Neural cell (in vitro differentiated cells): ENCODE data around the gene KNOP1. TPM values are rescaled to one million over a fixed set of nuclear protein-coding genes. Genes with fewer than 3 reads are reported as not detected.

Source experiments
- H2AFZ ChIP-seq: fragments of 200-600, 300-800 bp; sonication (generic), shearing (Covaris generic); 2 replicates; pipeline ENCODE4 v1.6.0; 2014; ENCODE audit warnings: low read depth, mild to moderate bottlenecking, antibody characterized with exemption, low read length, moderate library complexity
- H3F3A ChIP-seq: fragments of 200-600 bp; shearing (Covaris generic); 2 replicates; pipeline ENCODE4 v1.6.1; 2016; ENCODE audit warnings: mild to moderate bottlenecking, moderate library complexity, mixed read lengths, antibody characterized with exemption, low read length; ENCODE audit not compliant: insufficient read depth, poor library complexity, severe bottlenecking
- H3K27ac ChIP-seq: fragments of 200-600, 300-800 bp; sonication (generic), shearing (Covaris generic); 2 replicates; pipeline ENCODE4 v1.5.1; 2014; ENCODE audit warnings: mild to moderate bottlenecking, low read length, moderate library complexity
- H3K27me3 ChIP-seq: fragments of 300-800, 200-600 bp; sonication (generic), shearing (Covaris generic); 2 replicates; pipeline ENCODE4 v1.6.0; 2014; ENCODE audit warnings: mild to moderate bottlenecking, low read depth, low read length, moderate library complexity; ENCODE audit not compliant: insufficient read depth
- H3K36me3 ChIP-seq: fragments of 300-800, 200-600 bp; sonication (generic), shearing (Covaris generic); 2 replicates; pipeline ENCODE4 v1.5.1; 2014; ENCODE audit warnings: mild to moderate bottlenecking, antibody characterized with exemption, low read length, moderate library complexity; ENCODE audit not compliant: insufficient read depth
- H3K4me2 ChIP-seq: fragments of 300-800, 200-600 bp; sonication (generic), shearing (Covaris generic); 2 replicates; pipeline ENCODE4 v1.6.0; 2014; ENCODE audit warnings: mild to moderate bottlenecking, low read length
- H3K4me3 ChIP-seq: fragments of 300-800, 200-600 bp; sonication (generic), shearing (Covaris generic); 2 replicates; pipeline ENCODE4 v1.5.1; 2014; ENCODE audit warnings: mild to moderate bottlenecking, low read length, moderate library complexity
- H3K79me2 ChIP-seq: fragments of 200-600 bp; shearing (Covaris generic); replicated peaks from 2 replicates; pipeline ENCODE4 v1.6.0; 2014; ENCODE audit warnings: mild to moderate bottlenecking, low read length, moderate library complexity; ENCODE audit not compliant: insufficient read depth
- H3K9ac ChIP-seq: fragments of 300-800, 200-600 bp; sonication (generic), shearing (Covaris generic); 2 replicates; pipeline ENCODE4 v1.6.1; 2016; ENCODE audit warnings: mild to moderate bottlenecking, low read length, mixed read lengths
- H3K9me2 ChIP-seq: fragments of 200-600 bp; shearing (Covaris generic); 2 replicates; pipeline ENCODE4 v1.6.1; 2016; ENCODE audit warnings: mild to moderate bottlenecking, low read length, mixed read lengths; ENCODE audit not compliant: insufficient read depth
- H3K9me3 ChIP-seq: fragments of 200-600, 300-800 bp; sonication (generic), shearing (Covaris generic); 2 replicates; pipeline ENCODE4 v1.6.1; 2016; ENCODE audit warnings: mild to moderate bottlenecking, mixed run types, low read length, moderate library complexity, mixed read lengths
- H4K20me1 ChIP-seq: fragments of 200-600 bp; shearing (Covaris generic); 2 replicates; pipeline ENCODE4 v1.6.1; 2016; ENCODE audit warnings: mild to moderate bottlenecking, mixed run types; ENCODE audit not compliant: insufficient read depth
- EP300 ChIP-seq: fragments of 450-650 bp; conservative IDR thresholded peaks from 2 replicates; pipeline ENCODE4 v1.6.1; 2014; ENCODE audit warnings: antibody characterized with exemption, mild to moderate bottlenecking, moderate library complexity; ENCODE audit not compliant: poor library complexity, severe bottlenecking
- EZH2 ChIP-seq: fragments of 200-600, 300-800 bp; shearing (Covaris generic), sonication (generic); IDR thresholded peaks from 2 replicates; pipeline ENCODE4 v1.6.1; 2014; ENCODE audit warnings: antibody characterized with exemption, low read length, borderline replicate concordance, mild to moderate bottlenecking; ENCODE audit not compliant: insufficient read depth, poor library complexity, severe bottlenecking
- MXI1 ChIP-seq: fragments of 450-650 bp; conservative IDR thresholded peaks from 2 replicates; pipeline ENCODE4 v1.6.1; 2014; ENCODE audit warnings: antibody characterized with exemption, mild to moderate bottlenecking; ENCODE audit not compliant: poor library complexity, severe bottlenecking
- POLR2AphosphoS5 ChIP-seq: IDR thresholded peaks from 2 replicates; pipeline ENCODE4 v1.6.1; 2012
- RAD21 ChIP-seq: fragments of 450-650 bp; conservative IDR thresholded peaks from 2 replicates; pipeline ENCODE4 v1.6.1; 2014; ENCODE audit warnings: antibody characterized with exemption, mild to moderate bottlenecking, moderate library complexity
- SMC3 ChIP-seq: fragments of 450-650 bp; conservative IDR thresholded peaks from 2 replicates; pipeline ENCODE4 v1.6.1; 2014; ENCODE audit warnings: antibody characterized with exemption, mild to moderate bottlenecking, moderate library complexity; ENCODE audit not compliant: poor library complexity
- TAF1 ChIP-seq: IDR thresholded peaks from 2 replicates; pipeline ENCODE4 v1.6.1; 2012; ENCODE audit warnings: low read depth
- polyA plus RNA-seq: library from polyadenylated mRNA; depleted of rRNA; stranded (reverse); fragments of >200 nt; gene quantifications from 2 replicates; pipeline ENCODE4 v1.2.3, GENCODE V29; 2014
- TF ChIP-seq, protein P1 (sequence below): IDR thresholded peaks from 2 replicates; pipeline ENCODE4 v1.6.1; 2012; ENCODE audit warnings: borderline replicate concordance
- TF ChIP-seq, protein P2 (sequence below): fragments of 450-650 bp; IDR thresholded peaks from 2 replicates; pipeline ENCODE4 v1.5.1; 2014; ENCODE audit warnings: antibody characterized with exemption, mild to moderate bottlenecking, moderate library complexity; ENCODE audit not compliant: poor library complexity, severe bottlenecking

KNOP1 gene
- polyA plus RNA-seq, 1 donor from 2014 or later, result 40.1 TPM

DNA sequence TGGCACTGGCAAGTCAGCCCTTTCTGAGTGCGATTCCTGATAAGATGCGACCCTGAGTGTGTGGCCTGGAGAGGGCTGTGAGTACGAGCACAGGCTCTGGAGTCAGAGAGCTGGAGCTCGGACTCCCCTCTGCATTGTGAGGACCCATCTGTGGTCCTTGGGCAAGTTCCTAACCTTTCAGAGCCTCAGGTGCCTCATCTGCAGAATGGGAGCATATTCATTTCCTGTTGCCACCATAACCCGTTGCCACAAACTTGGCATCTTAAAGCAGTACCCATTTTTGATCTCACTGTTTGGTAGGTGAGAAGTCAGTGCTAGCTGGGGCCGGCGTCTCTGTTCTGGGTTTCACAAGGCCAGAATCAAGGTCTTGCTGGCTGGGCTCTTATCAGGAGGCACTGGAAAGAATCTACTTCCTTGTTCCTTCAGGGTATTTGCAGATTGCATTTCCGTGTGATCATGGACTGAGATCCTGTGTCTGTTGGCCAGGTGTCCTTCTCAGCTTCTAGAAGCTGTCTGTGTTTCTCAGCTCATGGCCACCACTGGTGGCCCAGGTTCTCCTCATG, 20.2 kb downstream of the KNOP1 start:
- Histone ChIP-seq H3K27ac (no peak overlapping the region), H2AFZ (no peak overlapping the region), H3K79me2 (no peaks in the 10 kb centered on the region), H3K9me2 (no peaks in the 10 kb centered on the region), H3K36me3 (no peaks in the 10 kb centered on the region), H3K27me3 (no peaks in the 10 kb centered on the region), H3F3A (no peaks in the 10 kb centered on the region), H3K9me3 (no peaks in the 10 kb centered on the region), H3K9ac (no peak overlapping the region), H3K4me2 (no peak overlapping the region), H3K4me3 (no peak overlapping the region), H4K20me1 (no peaks in the 10 kb centered on the region)
- TF ChIP-seq POLR2AphosphoS5 (no peak), MXI1 (no peak), SMC3 (no peak), EZH2 (no peak), RAD21 (no peak), EP300 (no peak)
- TF ChIP-seq, protein P1, sequence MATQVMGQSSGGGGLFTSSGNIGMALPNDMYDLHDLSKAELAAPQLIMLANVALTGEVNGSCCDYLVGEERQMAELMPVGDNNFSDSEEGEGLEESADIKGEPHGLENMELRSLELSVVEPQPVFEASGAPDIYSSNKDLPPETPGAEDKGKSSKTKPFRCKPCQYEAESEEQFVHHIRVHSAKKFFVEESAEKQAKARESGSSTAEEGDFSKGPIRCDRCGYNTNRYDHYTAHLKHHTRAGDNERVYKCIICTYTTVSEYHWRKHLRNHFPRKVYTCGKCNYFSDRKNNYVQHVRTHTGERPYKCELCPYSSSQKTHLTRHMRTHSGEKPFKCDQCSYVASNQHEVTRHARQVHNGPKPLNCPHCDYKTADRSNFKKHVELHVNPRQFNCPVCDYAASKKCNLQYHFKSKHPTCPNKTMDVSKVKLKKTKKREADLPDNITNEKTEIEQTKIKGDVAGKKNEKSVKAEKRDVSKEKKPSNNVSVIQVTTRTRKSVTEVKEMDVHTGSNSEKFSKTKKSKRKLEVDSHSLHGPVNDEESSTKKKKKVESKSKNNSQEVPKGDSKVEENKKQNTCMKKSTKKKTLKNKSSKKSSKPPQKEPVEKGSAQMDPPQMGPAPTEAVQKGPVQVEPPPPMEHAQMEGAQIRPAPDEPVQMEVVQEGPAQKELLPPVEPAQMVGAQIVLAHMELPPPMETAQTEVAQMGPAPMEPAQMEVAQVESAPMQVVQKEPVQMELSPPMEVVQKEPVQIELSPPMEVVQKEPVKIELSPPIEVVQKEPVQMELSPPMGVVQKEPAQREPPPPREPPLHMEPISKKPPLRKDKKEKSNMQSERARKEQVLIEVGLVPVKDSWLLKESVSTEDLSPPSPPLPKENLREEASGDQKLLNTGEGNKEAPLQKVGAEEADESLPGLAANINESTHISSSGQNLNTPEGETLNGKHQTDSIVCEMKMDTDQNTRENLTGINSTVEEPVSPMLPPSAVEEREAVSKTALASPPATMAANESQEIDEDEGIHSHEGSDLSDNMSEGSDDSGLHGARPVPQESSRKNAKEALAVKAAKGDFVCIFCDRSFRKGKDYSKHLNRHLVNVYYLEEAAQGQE, result no peak
- TF ChIP-seq, protein P2, sequence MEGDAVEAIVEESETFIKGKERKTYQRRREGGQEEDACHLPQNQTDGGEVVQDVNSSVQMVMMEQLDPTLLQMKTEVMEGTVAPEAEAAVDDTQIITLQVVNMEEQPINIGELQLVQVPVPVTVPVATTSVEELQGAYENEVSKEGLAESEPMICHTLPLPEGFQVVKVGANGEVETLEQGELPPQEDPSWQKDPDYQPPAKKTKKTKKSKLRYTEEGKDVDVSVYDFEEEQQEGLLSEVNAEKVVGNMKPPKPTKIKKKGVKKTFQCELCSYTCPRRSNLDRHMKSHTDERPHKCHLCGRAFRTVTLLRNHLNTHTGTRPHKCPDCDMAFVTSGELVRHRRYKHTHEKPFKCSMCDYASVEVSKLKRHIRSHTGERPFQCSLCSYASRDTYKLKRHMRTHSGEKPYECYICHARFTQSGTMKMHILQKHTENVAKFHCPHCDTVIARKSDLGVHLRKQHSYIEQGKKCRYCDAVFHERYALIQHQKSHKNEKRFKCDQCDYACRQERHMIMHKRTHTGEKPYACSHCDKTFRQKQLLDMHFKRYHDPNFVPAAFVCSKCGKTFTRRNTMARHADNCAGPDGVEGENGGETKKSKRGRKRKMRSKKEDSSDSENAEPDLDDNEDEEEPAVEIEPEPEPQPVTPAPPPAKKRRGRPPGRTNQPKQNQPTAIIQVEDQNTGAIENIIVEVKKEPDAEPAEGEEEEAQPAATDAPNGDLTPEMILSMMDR, result no peak

DNA sequence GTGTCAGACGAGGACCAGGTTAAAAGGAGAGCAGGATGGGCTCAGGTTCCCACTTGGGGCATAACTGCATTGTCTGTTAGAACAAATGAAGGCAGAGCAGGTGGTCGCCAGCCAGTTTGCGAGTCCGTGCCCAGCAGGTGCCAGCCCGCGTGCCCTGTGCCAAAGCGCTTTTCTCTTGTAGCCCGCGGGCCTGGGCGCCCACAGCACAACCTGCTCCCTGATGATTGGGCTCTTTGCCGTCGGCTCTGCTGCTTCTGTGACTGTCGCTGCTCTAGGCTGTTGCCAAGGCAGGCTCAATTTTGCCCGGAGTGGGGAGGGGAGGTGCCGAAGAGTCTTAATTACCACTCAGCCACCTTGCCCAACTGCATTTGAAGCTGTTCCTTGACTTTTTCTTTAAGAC, 21.1 kb downstream of the KNOP1 start:
- no peak overlapping the region for H2AFZ ChIP-seq
- no peak overlapping the region for H3K4me3 ChIP-seq
- no peak overlapping the region for H3K9ac ChIP-seq
- no peaks in the 10 kb centered on the region for H3F3A ChIP-seq
- H3K9me3 ChIP-seq, result no peaks in the 10 kb centered on the region
- H3K9me2 ChIP-seq, result no peaks in the 10 kb centered on the region
- TF ChIP-seq TAF1, result no peak
- no peak for TF ChIP-seq MXI1
- no peaks in the 10 kb centered on the region for H3K79me2 ChIP-seq
- H3K4me2 ChIP-seq, result no peak overlapping the region
- no peaks in the 10 kb centered on the region for H3K36me3 ChIP-seq
- H4K20me1 ChIP-seq, result no peaks in the 10 kb centered on the region
- no peaks in the 10 kb centered on the region for H3K27me3 ChIP-seq
- H3K27ac ChIP-seq, result no peak overlapping the region

DNA sequence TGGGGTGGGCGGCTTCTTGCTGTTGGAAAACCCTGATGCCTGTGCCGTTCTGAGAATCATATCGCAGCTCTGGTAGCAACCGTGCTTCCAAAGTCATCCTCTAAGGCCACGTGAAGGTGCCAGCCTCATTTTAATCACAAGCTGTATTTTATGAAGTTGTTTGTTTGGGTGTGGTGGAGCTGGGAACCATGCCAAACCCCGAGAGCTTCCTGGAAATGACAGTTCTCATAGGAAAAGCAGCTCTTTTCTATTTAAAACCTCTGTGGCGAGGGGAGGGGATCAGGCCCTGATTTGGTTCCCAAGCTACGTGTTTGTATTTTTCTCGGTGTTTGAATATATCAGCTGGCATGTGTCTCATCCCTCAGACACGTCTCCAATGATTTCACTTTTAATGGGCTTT, 21.7 kb downstream of the KNOP1 start:
- no peak overlapping the region for H3K4me2 ChIP-seq
- H3K27me3 ChIP-seq, result no peaks in the 10 kb centered on the region
- H2AFZ ChIP-seq, result no peak overlapping the region
- H3K27ac ChIP-seq, result no peak overlapping the region
- no peaks in the 10 kb centered on the region for H3K9me3 ChIP-seq
- no peak overlapping the region for H3K9ac ChIP-seq
- H3K36me3 ChIP-seq, result no peaks in the 10 kb centered on the region
- H3K4me3 ChIP-seq, result no peak overlapping the region
- TF ChIP-seq EZH2, result no peak
- H3K9me2 ChIP-seq, result no peaks in the 10 kb centered on the region
- H3K79me2 ChIP-seq, result no peaks in the 10 kb centered on the region
- H4K20me1 ChIP-seq, result no peaks in the 10 kb centered on the region
- no peaks in the 10 kb centered on the region for H3F3A ChIP-seq
